Suprapubic skin (tissue), 4 donors: ENCODE data around the gene RAVER1. TPM values are rescaled to one million over a fixed set of nuclear protein-coding genes. Genes with fewer than 3 reads are reported as not detected.
A peak's percentile ranks its signal among the peaks of the same experiment; 100 is the strongest.

Source experiments
- DNase-seq, 2 donors: peaks; one replicate each; pipeline ENCODE4 v3.0.0-alpha.2; 2019; ENCODE audit warnings: low spot score in 2 of 2
- H3K27ac ChIP-seq: fragments of 200-600 bp; sonication (generic); one replicate; pipeline ENCODE4 v1.5.1; 2019
- H3K27me3 ChIP-seq: fragments of 200-600 bp; sonication (generic); one replicate; pipeline ENCODE4 v1.5.1; 2019
- H3K36me3 ChIP-seq: fragments of 200-600 bp; sonication (generic); one replicate; pipeline ENCODE4 v1.5.1; 2019
- H3K4me1 ChIP-seq: fragments of 200-600 bp; sonication (generic); one replicate; pipeline ENCODE4 v1.5.1; 2019
- H3K4me3 ChIP-seq: fragments of 200-600 bp; sonication (generic); one replicate; pipeline ENCODE4 v1.5.1; 2019; ENCODE audit warnings: mild to moderate bottlenecking
- H3K9me3 ChIP-seq: fragments of 200-600 bp; sonication (generic); one replicate; pipeline ENCODE4 v1.5.1; 2019
- EP300 ChIP-seq: sonication (generic); formaldehyde crosslinking; IDR thresholded peaks from one replicate; pipeline ENCODE4 v1.6.1; 2017; ENCODE audit warnings: antibody characterized with exemption
- POLR2A ChIP-seq, 2 donors: fragments of 450-650 bp; IDR thresholded peaks; one replicate each; pipeline ENCODE4 v1.6.1; 2017; ENCODE audit warnings: antibody characterized with exemption in 2 of 2, mild to moderate bottlenecking in 2 of 2, moderate library complexity in 2 of 2
- POLR2AphosphoS5 ChIP-seq, 3 donors: sonication (generic); formaldehyde crosslinking; IDR thresholded peaks; one replicate each; pipeline ENCODE4 v1.6.1; 2017; ENCODE audit warnings: antibody characterized with exemption in 3 of 3
- WGBS: methylation state at CpG from one replicate; pipeline ENCODE4 v1.1.5; 2018; 5-methylcytosine and 5-hydroxymethylcytosine counted together
- total RNA-seq, 4 donors: library from RNA; depleted of rRNA; stranded (reverse); fragments of >200 nt; gene quantifications; one replicate each; pipeline ENCODE4 v1.1.0, GENCODE V29; 2016
- TF ChIP-seq, protein P1 (sequence below), 2 donors: fragments of 200-600 bp in 1 of 2; fragments of 450-650 bp in 1 of 2; sonication (generic) in 1 of 2; IDR thresholded peaks; one replicate each; pipeline ENCODE4 v1.5.1; 2016 to 2019; ENCODE audit warnings: antibody characterized with exemption in 2 of 2, mild to moderate bottlenecking in 1 of 2, moderate library complexity in 1 of 2

The RAVER1 gene
- total RNA-seq, 4 donors from 2014 or later: 18.4 to 27.8 (median 24.8) TPM

DNA sequence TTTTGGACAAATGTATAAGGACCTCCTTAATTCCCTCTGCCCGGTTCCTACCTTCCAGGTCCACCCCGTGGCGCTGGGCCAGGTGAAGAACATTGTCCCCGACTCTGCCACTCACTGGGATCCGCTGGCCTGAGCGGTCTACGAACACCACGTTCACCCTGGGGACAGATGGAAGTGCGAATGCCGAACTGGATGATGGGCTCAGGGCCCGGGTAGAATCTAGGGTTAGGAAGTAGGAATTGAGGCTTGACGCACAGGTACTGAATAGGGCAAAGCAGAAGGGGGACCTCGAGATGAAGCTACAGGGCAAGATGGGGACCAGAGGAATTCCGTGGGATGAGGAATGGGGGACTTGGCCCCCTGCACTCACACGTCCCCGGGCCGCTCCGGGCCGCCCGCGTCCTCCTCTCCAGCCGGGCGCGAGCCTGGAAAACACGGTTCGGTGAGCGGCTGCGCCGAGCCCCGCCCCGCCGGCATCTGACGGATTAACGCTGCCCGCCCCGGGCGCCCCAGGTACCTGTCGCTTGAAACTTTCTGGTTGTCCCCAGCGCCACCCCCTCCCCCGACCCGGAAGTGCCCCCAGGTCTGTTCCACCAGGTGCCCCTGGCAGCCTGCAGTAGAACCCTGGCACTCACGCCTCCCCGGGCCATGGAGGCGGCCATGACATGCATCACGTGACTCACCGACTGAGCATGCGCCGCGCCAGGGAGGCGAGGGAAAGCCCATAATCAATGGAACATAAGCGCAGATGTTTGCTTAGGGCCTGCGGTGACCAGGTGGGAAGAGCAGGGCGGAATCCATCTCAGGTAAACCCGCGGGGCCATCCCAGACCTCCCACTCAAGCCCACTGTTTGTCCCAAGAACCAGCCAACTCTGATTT lies 17.8 kb downstream of the RAVER1 start, which contains the start of gene FDX2:
TSS of gene FDX2 (minus strand) at position 681 of the 880 bp plus-strand sequence. CDS start at position 662, 19 bp downstream.
- TF ChIP-seq POLR2A (IDR thresholded peaks at IDR 0.05) (no peak), EP300 (no peak), POLR2AphosphoS5 (IDR thresholded peaks at IDR 0.05) (no peak)
- TF ChIP-seq, protein P1, sequence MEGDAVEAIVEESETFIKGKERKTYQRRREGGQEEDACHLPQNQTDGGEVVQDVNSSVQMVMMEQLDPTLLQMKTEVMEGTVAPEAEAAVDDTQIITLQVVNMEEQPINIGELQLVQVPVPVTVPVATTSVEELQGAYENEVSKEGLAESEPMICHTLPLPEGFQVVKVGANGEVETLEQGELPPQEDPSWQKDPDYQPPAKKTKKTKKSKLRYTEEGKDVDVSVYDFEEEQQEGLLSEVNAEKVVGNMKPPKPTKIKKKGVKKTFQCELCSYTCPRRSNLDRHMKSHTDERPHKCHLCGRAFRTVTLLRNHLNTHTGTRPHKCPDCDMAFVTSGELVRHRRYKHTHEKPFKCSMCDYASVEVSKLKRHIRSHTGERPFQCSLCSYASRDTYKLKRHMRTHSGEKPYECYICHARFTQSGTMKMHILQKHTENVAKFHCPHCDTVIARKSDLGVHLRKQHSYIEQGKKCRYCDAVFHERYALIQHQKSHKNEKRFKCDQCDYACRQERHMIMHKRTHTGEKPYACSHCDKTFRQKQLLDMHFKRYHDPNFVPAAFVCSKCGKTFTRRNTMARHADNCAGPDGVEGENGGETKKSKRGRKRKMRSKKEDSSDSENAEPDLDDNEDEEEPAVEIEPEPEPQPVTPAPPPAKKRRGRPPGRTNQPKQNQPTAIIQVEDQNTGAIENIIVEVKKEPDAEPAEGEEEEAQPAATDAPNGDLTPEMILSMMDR (IDR thresholded peaks at IDR 0.05): no peak
- Histone ChIP-seq H3K27ac (no peak within 1 kb of the TSS), H3K9me3 (no peaks in the 10 kb centered on the region), H3K36me3 (peaks cover 42% of the 10 kb centered on the region), H3K27me3 (no peaks in the 10 kb centered on the region), H3K4me3 (peak within 1 kb of the TSS; percentile 85), H3K4me1 (peaks cover 15% of the 10 kb centered on the region)
- WGBS: 1% methylated on average over 24 of the region's 55 CpGs
- DNase-seq: peak; percentile 92 to 94

DNA sequence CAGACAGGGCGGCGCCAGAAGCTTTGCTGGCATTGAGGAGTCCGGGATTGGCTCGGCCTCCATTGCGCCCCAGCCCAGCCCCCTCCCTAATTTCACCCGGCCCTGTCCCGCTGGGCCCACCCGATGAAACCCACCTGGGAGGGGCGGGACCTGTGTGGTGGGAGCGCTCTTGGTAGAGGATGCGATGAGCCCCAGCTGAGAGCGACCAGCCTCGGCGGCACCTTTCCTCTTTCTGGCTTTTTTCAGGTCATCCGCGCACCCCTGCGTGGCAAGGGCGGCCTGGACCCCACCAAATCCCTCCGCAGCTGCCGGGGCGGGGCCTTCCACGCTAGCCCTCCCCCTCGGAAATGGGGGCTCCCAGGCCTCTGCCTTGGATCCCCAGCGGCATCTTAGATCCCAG lies 23.9 kb downstream of the RAVER1 start, which contains the start of gene ZGLP1:
TSS of gene ZGLP1 (minus strand) at position 393 of the 400 bp plus-strand sequence.
- Histone ChIP-seq H3K9me3 (no peaks in the 10 kb centered on the region), H3K36me3 (peaks cover 13% of the 10 kb centered on the region), H3K27ac (no peak within 1 kb of the TSS), H3K27me3 (no peaks in the 10 kb centered on the region), H3K4me1 (no peaks in the 10 kb centered on the region), H3K4me3 (no peak within 1 kb of the TSS)
- 88% methylated on average over 19 of the region's 24 CpGs for WGBS
- no peak for DNase-seq
- no peak for TF ChIP-seq POLR2A (IDR thresholded peaks at IDR 0.05)
- TF ChIP-seq, protein P1 (IDR thresholded peaks at IDR 0.05): no peak
- TF ChIP-seq EP300: no peak

DNA sequence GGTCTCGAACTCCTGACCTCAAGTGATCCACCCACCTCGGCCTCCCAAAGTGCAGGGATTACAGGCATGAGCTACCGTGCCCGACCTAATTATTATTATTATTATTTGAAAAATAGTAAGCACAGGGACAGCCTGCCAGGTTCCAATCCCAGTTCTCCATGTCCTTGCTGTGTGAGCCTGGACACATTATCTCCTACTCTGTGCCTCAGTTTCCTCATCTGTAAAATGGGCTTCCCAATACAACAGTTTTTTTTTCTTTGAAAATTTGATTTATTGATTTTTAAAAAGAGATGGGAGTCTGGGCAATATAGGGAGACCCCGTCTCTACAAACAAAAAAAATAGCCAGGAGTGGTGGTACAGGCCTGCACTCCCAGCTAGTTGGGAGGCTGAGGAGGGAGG lies 27.0 kb downstream of the RAVER1 start:
- 89% methylated on average over 5 of the region's 5 CpGs for WGBS
- Histone ChIP-seq H3K27me3 (no peaks in the 10 kb centered on the region), H3K9me3 (no peaks in the 10 kb centered on the region), H3K4me3 (no peak overlapping the region), H3K36me3 (peaks cover 10% of the 10 kb centered on the region), H3K27ac (no peak overlapping the region), H3K4me1 (no peaks in the 10 kb centered on the region)
- TF ChIP-seq POLR2A (IDR thresholded peaks at IDR 0.05) (no peak), EP300 (no peak), POLR2AphosphoS5 (IDR thresholded peaks at IDR 0.05) (no peak)
- TF ChIP-seq, protein P1 (IDR thresholded peaks at IDR 0.05): no peak
- no peak for DNase-seq

DNA sequence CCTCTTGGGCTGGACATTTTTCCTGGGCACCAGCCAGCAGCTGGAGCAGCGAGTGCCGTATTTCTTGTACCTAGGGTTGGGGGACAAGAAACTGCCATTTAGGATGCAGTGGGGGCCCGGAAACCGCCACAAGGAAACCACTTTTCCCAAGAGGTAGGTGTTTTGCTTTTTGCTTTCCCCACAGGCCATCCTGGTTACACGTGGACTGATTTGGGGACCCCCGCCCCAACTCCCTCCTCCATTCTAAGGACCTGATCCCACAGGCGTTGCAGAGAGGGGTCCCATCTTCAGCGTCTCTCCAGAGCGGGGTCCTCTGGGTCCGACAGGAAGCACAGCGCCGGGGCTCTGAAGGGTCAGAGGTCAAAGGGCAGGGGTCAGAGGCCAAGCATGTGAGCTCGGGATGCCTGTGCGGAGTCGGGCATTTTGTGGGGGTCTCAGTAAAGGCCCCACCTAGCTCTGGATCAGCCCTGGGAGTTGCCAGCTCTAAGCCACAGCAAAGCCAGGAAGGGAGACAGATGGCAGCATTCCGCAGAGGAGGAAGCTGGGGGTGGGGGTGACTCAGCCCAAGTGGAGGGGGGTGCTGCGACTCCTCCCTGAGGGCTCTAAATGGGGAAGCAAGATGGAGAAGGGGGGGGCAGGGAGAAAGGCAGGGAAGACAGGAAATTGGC lies 28.1 kb downstream of the RAVER1 start:
- Histone ChIP-seq H3K4me1 (no peaks in the 10 kb centered on the region), H3K36me3 (peaks cover 5% of the 10 kb centered on the region), H3K4me3 (no peak overlapping the region), H3K27ac (no peak overlapping the region), H3K27me3 (no peaks in the 10 kb centered on the region), H3K9me3 (no peaks in the 10 kb centered on the region)
- TF ChIP-seq POLR2A (IDR thresholded peaks at IDR 0.05): no peak
- TF ChIP-seq, protein P1 (IDR thresholded peaks at IDR 0.05): no peak
- TF ChIP-seq EP300: no peak
- no peak for TF ChIP-seq POLR2AphosphoS5 (IDR thresholded peaks at IDR 0.05)
- 82% methylated on average over 15 of the region's 17 CpGs for WGBS
- no peak for DNase-seq
